GM21529 (cell line): ENCODE data around the gene DCST2.

ENCODE experiments used
- ATAC-seq: cut with Tn5 transposase; IDR thresholded peaks from one replicate; pipeline ENCODE4 v1.9.1; 2021; ENCODE audit not compliant: unreplicated experiment

DCST2 gene

GRCh38 chr1:155012026-155012546 lies 21.5 kb downstream of the DCST2 start:
- ATAC-seq: no peak

- ATAC-seq: no peak
These were observed 22.1 kb downstream of the DCST2 start for GRCh38 chr1:155011437-155012025.

GRCh38 chr1:155011004-155011416 lies 22.6 kb downstream of the DCST2 start:
- ATAC-seq: no peak

DNA sequence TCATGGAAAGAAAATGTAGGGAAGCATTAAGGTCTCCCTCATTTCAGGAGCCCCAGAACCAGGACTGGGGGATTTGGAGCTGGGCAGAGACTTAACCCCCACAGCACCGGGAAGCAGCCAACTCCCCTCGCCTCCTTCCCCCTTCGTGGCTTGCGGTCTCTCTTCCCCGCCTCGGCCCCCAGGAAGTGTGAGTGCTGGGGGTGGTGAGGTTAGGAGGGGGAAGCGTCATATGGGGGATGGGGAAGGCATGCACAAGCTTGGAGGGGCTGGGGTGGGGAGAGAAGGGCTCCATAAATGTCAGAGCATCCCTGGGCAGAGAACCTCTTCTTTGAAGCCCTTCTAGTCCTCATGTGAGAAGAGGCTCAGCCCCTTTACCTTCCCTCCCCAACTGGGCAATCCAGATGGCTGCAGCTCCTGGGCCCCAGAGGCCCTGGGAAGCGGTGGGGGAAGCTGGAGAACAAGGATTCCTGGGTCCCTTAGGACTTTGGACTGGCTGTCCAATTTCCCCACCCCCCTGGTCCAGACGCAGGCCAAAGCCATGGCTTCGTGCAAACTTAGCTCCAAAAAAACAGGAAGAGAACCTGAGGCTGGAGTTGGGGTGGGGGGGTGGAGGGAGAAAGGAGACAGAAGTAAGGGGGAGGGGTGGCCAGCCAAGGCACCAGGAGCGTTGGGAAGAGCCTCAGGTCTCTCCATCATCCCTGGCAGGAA lies 23.2 kb downstream of the DCST2 start:
- ATAC-seq: no peak

DNA sequence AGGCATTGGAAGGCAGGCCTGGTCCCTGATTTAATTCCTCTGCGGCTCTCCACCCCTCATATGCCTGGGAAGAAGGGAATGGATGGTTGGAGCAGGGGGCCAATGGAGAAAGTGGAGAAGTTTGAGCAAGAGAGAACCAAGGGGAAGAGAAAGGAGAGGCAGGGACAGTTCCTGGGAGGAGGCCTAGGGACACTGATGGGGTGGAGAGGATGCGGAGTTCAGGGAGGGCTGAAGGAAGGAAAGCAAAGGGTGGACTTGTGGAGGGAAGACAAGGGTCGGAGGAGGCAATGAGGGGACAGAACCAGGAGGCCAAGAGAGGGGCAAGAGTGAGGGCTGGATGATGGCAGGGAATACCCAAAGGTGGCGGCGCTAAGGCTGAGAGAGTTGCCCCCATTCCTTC lies 23.8 kb downstream of the DCST2 start:
- no peak for ATAC-seq

DNA sequence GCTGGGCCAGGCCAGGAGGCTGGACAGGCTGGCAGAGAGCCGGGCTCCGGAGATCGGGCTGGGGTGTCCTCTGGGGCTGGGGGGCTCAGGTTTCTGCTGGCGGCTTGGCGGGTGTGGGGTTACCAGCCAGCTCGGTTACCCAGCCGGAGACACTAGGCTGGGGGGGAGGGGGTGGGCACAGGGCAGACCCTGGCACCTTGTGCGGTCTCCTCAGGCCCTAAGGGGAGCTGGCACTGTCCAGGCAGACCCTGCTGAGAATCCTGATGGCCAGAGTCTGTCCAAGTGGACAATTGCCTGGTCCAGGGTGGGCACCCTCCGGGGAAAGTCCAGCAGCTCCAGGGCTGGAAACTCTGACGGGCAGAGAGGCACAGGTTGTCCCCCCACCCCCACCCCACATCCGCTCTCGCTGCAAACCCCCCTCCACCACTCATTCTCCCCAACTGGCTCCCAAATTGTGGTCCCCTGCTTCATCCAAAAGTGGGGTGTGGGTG lies 24.3 kb downstream of the DCST2 start:
- no peak for ATAC-seq

- ATAC-seq: no peak
These were observed 25.3 kb downstream of the DCST2 start for GRCh38 chr1:155008015-155008941.

- no peak for ATAC-seq
These were observed 26.2 kb downstream of the DCST2 start for GRCh38 chr1:155007251-155007828.

DNA sequence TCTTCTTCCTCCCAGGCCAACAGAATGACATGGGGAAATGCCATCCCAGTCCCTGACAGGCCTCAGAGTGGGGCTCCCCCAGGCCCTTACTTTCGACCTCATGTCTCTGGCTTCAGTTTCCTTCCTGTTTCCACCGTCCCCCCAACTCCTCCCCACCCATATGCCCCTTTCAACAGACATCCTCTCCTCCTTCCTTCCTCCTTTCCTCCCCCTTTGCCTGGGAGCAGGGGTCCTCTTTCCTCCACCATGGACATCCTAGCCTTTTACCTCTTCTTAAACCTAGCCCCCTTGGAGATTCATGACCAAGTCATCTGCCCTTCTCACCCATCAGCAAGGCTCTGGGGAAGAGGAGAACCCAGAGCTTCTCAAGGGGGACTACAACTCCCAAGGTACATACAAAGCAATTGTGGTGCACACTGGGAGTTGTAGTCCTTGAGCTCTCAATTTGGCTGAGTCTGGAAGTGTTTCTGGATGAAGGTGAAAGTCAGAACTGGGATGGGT lies 26.9 kb downstream of the DCST2 start:
- ATAC-seq: no peak

DNA sequence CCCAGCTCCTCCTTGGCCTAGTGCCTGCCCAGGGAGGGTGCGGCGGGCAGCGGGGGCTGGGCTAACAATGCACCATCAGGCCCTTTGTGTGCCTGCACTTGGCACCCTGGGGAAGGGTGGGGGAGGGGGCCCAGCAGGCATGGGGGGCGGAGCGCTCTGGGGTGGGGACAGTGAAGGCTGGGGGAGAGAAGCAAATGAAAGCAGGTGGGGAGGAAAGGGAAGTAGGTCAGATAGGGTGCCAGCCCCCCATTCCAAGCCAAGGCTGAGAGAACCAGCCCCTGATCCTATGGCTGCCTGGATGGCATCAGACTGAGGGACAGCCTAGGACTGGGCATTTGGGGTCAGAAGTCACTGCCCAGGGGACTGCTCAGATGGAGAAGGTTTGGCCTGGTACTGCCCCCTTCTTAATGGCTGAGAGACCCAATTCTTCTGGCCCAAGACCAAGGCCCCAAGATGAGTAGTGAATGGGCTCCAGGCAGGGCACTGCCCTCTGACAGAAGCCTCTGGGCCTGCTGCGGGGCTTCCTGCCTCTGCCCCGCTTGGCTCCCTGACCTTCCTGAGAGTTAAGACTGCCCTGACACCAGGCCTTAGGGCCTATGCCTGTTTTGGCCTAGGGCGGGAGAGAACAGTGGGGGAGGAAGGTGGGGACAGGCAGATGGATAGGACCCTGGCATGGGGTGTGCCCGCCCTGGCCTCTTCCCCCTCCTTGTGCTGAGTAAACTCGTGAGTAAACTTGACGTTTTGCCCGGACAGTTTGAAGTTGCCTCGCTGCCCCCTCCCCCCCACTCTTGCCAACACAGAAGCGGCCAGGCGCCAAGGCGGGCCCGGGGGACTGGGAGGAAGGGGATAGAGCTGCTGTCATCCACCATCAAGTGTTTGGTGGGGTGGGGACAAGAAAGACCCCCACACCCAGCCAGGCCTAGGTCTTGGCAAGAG lies 28.2 kb downstream of the DCST2 start:
- no peak for ATAC-seq

DNA sequence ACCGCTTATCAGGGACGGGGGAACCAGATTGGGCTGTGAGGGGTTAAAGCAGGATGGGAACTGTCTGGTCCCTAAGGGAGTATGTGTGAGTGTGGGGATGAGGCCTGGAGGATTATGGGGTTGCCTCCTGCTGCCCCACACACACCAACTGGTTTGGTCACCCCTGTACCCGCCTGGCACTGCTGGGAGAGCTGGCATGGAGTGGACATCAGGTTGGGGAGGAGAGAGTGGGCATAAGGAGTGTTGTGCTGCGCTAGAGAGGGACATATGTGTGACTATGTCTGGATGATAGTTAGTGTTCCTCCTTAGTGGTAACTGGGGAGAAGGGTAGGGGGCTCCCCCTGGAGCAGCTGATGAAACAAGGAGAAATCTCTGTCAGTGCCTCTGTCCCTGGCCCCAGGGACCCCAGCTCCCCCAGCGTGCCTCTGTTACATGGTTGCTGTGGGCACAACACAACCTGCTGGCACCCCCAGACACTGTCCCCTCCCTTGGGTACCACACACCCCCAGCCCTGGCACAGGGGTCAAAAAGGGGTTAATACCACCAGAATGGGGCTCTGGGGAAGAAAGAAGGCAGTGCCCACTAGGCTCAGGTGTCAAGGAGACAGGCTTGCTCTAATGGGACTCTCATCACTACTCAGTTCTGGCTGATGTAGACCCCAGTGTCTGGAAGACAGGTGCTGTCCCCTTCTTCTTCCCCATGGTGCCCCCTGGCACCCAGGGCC lies 29.1 kb downstream of the DCST2 start:
- ATAC-seq: no peak

- ATAC-seq: no peak
These were observed 29.7 kb downstream of the DCST2 start for GRCh38 chr1:155003766-155004351.

- ATAC-seq: no peak
These were observed 30.3 kb downstream of the DCST2 start for GRCh38 chr1:155003227-155003765.

DNA sequence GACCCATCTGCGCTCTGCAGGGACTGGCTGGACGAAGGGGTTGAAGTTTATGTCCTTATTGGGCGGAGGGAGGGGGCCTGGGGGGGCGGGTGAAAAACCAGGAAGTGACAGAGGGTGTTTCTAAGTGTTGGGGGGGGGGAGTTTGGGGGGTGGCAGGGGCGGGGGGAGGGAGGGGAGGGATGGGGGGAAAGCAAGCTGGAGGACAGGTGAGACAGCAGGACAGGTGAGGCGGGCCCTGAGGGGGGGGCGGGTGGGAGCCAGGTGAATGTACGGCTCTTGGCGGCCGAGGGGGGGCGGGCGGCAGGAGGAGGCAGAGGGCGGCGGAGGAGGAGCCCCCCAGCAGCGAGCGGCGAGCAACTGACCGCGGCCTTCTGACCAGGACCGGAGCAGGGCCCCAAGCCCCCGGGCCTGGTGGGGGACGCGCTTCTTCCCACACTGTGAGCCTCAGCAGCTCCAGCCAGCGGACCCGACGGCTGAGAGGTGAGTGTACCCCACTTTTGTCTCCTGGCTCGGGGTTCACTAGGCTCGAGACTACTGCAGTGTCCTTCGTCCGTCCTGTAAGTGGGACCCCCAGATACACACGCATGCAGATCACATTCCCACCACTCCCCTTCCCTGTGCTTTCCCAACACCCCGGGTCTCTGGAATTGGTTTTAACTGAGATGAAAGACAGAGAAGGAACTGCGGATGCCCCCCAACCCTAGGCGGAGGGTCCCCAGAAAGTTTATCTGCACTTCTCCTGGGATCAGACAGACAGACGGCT lies 30.9 kb downstream of the DCST2 start, which contains the start of gene ZBTB7B:
Gene ZBTB7B (plus strand): TSS at position 339 of the 763 bp plus-strand sequence. CDS start 11,859 bp downstream, outside the sequence.
- ATAC-seq: no peak

DNA sequence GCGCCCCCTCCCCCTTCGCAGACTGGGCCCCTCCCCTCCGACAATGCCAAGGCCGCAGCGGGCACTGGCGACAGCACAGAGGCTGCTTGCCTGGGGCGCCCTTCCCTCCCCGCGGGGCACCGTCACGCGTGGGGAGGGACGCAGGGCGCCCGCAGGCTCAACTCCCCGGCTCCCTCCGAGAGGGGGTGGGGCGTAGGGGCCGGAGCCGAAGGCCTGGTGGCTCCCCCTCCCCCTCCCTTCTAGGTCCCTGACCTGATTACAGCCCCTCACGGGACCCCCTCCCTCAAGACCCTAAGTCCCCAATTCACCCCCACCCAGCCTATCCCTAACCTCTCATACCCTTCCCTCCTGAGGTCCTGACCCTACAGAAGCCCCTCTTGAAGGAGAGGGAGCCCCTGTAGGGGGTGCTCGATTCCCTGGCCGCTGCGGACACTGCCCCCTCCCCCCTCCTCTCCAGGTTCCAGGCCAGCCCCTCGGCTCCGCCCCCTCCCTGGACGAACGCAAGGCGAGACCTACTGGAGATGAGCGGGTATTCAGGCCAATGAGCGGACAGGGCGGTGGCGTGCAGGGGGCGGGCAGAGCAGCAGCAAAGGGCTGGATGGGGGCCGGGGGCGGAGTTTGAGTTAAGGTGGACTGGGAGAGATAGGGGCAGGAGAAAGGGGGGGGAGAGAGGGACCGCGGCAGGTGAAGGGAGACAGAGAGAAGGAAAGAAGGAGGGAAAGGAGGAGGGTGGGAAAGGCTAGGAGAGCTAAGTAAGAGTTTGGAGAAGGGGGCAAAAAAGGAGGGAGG lies 31.7 kb downstream of the DCST2 start:
- ATAC-seq: peak; percentile 48

GRCh38 chr1:155001425-155001674 lies 32.2 kb downstream of the DCST2 start:
- ATAC-seq: no peak
